ENCODE results near the gene TANK. TPM values are rescaled to one million over a fixed set of nuclear protein-coding genes. Genes with fewer than 3 reads are reported as not detected.

The TANK gene
- total and polyA plus RNA-seq, 2 donors (not counting 3 experiments of a cell fraction or from before 2014, with no cell fraction given), result 33.3 to 83.2 TPM

DNA sequence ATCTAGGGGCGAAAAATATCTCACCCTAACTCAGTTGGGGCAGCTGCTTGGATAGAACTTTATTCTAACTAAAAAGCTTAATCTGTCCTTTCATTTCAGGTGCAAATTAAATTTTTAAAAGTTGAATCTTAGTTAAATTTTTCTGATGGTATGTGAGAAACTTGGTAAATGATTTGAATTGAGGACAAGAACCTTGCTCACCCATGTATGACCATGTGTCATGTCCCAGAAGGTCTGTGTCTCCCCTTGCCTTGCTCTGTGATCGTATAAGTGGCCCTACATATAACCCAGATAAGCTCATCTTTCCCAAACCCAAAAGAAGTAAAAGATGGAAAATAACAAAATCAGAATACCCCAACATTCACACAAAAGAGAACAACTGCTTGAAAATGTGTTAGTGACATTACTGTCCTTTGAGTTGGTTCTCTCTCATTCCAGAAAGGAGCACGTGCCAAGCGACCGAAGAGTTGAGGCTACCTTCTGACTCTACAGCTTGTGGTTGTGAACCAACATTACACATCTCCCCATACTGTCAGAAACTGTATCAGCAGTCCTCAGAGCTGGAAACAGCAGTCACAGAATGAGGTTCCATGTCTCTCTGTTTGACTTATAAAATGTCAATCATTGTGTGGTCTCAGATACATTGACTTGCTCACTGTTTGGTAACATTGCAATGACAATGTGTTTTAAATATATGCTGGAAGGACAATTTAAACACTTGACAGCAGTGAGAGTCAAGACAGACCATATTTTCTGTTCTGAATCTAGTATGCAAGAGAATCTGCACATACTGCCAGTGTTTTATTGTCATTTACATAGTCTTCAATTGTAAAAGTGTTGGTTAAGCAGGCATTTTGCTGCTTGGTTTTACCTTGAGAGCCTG, 46.3 kb upstream of the TANK start:
- Histone ChIP-seq H3K9me1 (replicated peaks; ENCODE audit: control insufficient read depth, extremely low read depth, insufficient read depth, low read length) (no peaks in the 10 kb centered on the region), H3K9ac (replicated peaks; ENCODE audit: extremely low read depth, insufficient read depth, low read length) (no peak overlapping the region), H3K79me2 (ENCODE audit: control insufficient read depth, insufficient read depth, low read length) (no peaks in the 10 kb centered on the region), H3K27ac (ENCODE audit: insufficient read depth, low read depth, low read length) (no peak overlapping the region), H4K20me1 (replicated peaks; ENCODE audit: control insufficient read depth, extremely low read depth, insufficient read depth, low read length) (no peaks in the 10 kb centered on the region), H3K9me3 (replicated peaks; ENCODE audit: control insufficient read depth, insufficient read depth, low read length) (no peaks in the 10 kb centered on the region), H3K4me2 (ENCODE audit: insufficient read depth, low read length) (no peak overlapping the region), H3K36me3 (ENCODE audit: control insufficient read depth in 2 of 2, extremely low read depth in 1 of 2, insufficient read depth in 2 of 2, low read length in 2 of 2) (no peaks in the 10 kb centered on the region), H3K4me3 (replicated peaks in 1 of 3; ENCODE audit: insufficient read depth in 1 of 3, low read depth in 1 of 3, low read length in 3 of 3) (no peak overlapping the region), H3K4me1 (ENCODE audit: control insufficient read depth, extremely low read depth, insufficient read depth, low read length) (no peaks in the 10 kb centered on the region), H3K27me3 (ENCODE audit: control insufficient read depth in 2 of 2, insufficient read depth in 2 of 2, low read length in 2 of 2) (no peaks in the 10 kb centered on the region), H2AFZ (ENCODE audit: low read depth, low read length) (no peak overlapping the region)
- intact Hi-C loops (cut with micrococcal nuclease) (no loop called here), dilution Hi-C loops (cut with MboI; ENCODE audit: extremely low pct_ligation_motif_present, low sequenced_read_pairs) (no loop called here)
- DNase-seq (ENCODE audit: low read depth, low spot score) (no peak), FAIRE-seq (no peak)
- no peak for TF ChIP-seq FOS (IDR thresholded peaks at IDR 0.05; ENCODE audit: borderline replicate concordance, insufficient read depth, low read length)
- ChIA-PET CTCF (interaction anchor here (1.1 to 1.4 kb wide), 3 partner anchors 10 to 50 kb away, joined by 3 to 10 read pairs (median 4); no protein-coding TSS in a partner anchor), POLR2A (no interaction called here)
- BruUV-seq (replicated peaks), result no TSS peak

DNA sequence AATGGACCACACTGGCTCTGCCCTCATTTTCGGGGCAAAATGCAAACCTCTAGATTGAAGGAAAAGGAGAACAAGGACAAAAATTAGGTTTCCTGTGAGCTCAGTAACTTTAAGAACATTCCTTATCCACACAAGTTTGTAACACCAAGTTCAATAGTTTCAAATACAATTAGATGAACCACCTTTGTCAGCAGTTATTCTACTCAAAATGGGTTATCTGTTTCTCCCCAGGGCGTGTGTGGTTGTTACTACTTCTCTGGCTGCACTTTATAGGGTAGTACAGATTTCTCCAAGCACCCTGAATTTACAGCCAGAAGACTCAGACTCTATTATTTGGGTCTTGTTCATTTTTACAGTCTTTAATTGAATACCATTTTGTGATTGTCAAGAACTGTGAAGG, 45.0 kb upstream of the TANK start:
- Histone ChIP-seq H3K27ac (ENCODE audit: insufficient read depth, low read depth, low read length) (no peak overlapping the region), H3K9me1 (replicated peaks; ENCODE audit: control insufficient read depth, extremely low read depth, insufficient read depth, low read length) (no peaks in the 10 kb centered on the region), H3K9me3 (replicated peaks; ENCODE audit: control insufficient read depth, insufficient read depth, low read length) (no peaks in the 10 kb centered on the region), H3K9ac (replicated peaks; ENCODE audit: extremely low read depth, insufficient read depth, low read length) (no peak overlapping the region), H3K79me2 (ENCODE audit: control insufficient read depth, insufficient read depth, low read length) (no peaks in the 10 kb centered on the region), H3K4me3 (replicated peaks in 1 of 3; ENCODE audit: insufficient read depth in 1 of 3, low read depth in 1 of 3, low read length in 3 of 3) (no peak overlapping the region), H3K27me3 (ENCODE audit: control insufficient read depth in 2 of 2, insufficient read depth in 2 of 2, low read length in 2 of 2) (no peaks in the 10 kb centered on the region), H4K20me1 (replicated peaks; ENCODE audit: control insufficient read depth, extremely low read depth, insufficient read depth, low read length) (no peaks in the 10 kb centered on the region), H3K4me2 (ENCODE audit: insufficient read depth, low read length) (no peak overlapping the region), H2AFZ (ENCODE audit: low read depth, low read length) (no peak overlapping the region), H3K4me1 (ENCODE audit: control insufficient read depth, extremely low read depth, insufficient read depth, low read length) (no peaks in the 10 kb centered on the region), H3K36me3 (ENCODE audit: control insufficient read depth in 2 of 2, extremely low read depth in 1 of 2, insufficient read depth in 2 of 2, low read length in 2 of 2) (no peaks in the 10 kb centered on the region)
- no peak for FAIRE-seq
- intact Hi-C loops (cut with micrococcal nuclease), result no loop called here
- CTCF ChIA-PET, result interaction anchor here (1.1 kb wide), 1 partner anchor 51 kb away, joined by 4 read pairs; no protein-coding TSS in a partner anchor
- no TSS peak for BruUV-seq (replicated peaks)
- TF ChIP-seq GATA2 (IDR thresholded peaks at IDR 0.05; ENCODE audit: insufficient read depth, insufficient read length, low read depth, low read length), result no peak
- TF ChIP-seq, protein P1, sequence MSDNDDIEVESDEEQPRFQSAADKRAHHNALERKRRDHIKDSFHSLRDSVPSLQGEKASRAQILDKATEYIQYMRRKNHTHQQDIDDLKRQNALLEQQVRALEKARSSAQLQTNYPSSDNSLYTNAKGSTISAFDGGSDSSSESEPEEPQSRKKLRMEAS (IDR thresholded peaks at IDR 0.05; ENCODE audit: insufficient read depth, insufficient read length), result no peak
- no peak for DNase-seq (ENCODE audit: low read depth, low spot score)
- dilution Hi-C loops (cut with MboI; ENCODE audit: extremely low pct_ligation_motif_present, low sequenced_read_pairs), result no loop called here
- POLR2A ChIA-PET, result interaction anchor here (0.6 kb wide), 1 partner anchor 1396 kb away, joined by 3 read pairs; no protein-coding TSS in a partner anchor
